ENCODE data around the gene CBL. TPM values are rescaled to one million over a fixed set of nuclear protein-coding genes. Genes with fewer than 3 reads are reported as not detected.

Gene CBL
- total RNA-seq, 4 donors from 2014 or later: 20.2 to 29.2 (median 25.1) TPM

- ATAC-seq: no peak
- Histone ChIP-seq H3K36me3 (peaks cover 0 to 3% of the 10 kb centered on the region in 2 donors), H3K4me3 (peak overlapping the region in 1 of 2 donors; percentile 87), H3K9me3 (no peaks in the 10 kb centered on the region), H3K4me1 (peaks cover 12 to 92% (median 52%) of the 10 kb centered on the region in 3 donors), H3K27me3 (no peaks in the 10 kb centered on the region), H3K27ac (peak overlapping the region; percentile 90 to 99 (median 98))
- WGBS, 2 donors (ENCODE audit: low coverage in 1 of 2): 32 to 34% methylated on average over 11 of the region's 11 CpGs
- TF ChIP-seq POLR2A (IDR thresholded peaks at IDR 0.05): no peak
- TF ChIP-seq POLR2AphosphoS5 (IDR thresholded peaks at IDR 0.05): no peak
- no peak for TF ChIP-seq EP300 (IDR thresholded peaks at IDR 0.05)
- no peak for TF ChIP-seq CTCF (IDR thresholded peaks at IDR 0.05)
Measured at GRCh38 chr11:119319700-119320239, 113.6 kb downstream of the CBL start.

DNA sequence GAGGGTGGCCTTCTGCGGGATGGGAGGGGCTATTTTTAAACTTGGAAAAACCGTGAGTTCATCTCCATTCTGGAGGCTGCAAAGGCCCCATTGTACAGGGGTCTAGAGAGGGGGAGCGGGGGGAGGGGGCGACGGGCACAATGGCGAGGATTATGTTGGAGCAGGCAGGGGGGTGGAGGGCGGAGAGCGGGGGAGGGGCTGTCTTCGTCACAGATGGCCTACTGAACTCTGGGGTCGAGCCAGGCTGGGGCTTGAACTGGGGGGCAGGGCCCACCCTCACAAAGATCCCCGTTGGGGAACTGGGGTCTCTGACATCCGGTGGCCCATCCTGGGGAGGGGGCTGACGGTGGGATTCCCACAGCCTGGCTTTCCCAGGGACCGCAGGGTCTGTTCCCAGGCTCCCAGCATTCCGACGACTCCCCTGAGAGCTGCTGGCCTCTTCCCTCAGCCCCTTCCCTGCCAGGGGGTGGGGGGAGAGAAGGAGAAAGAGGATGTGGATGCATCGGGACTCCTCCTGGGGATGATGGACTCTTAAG, 114.2 kb downstream of the CBL start:
- no peaks in the 10 kb centered on the region for H3K9me3 ChIP-seq
- H3K4me1 ChIP-seq: peaks cover 12 to 86% (median 46%) of the 10 kb centered on the region in 3 donors
- WGBS, 2 donors (ENCODE audit: low coverage in 1 of 2): 0% methylated on average over 2 of the region's 17 CpGs; no CpG with 5 or more reads in 1 of the 2 donors
- no peaks in the 10 kb centered on the region for H3K27me3 ChIP-seq
- no peaks in the 10 kb centered on the region for H3K36me3 ChIP-seq
- H3K27ac ChIP-seq: peak overlapping the region; percentile 90 to 99 (median 98)
- peak overlapping the region; percentile 15 to 59 for H3K4me3 ChIP-seq
- no peak for TF ChIP-seq POLR2A (IDR thresholded peaks at IDR 0.05)
- no peak for TF ChIP-seq EP300 (IDR thresholded peaks at IDR 0.05)
- TF ChIP-seq CTCF (IDR thresholded peaks at IDR 0.05): no peak
- TF ChIP-seq POLR2AphosphoS5 (IDR thresholded peaks at IDR 0.05): no peak
- ATAC-seq: peak; percentile 1

- no peaks in the 10 kb centered on the region for H3K36me3 ChIP-seq
- TF ChIP-seq POLR2A (IDR thresholded peaks at IDR 0.05): peak; percentile 87 to 94
- no peak for TF ChIP-seq EP300 (IDR thresholded peaks at IDR 0.05)
- no peak for TF ChIP-seq CTCF (IDR thresholded peaks at IDR 0.05)
- TF ChIP-seq POLR2AphosphoS5 (IDR thresholded peaks at IDR 0.05): peak; percentile 77
- no peaks in the 10 kb centered on the region for H3K27me3 ChIP-seq
Measured at GRCh38 chr11:119320776-119321524, 114.8 kb downstream of the CBL start.

GRCh38 chr11:119322360-119322739, 116.2 kb downstream of the CBL start:
- Histone ChIP-seq H3K36me3 (no peaks in the 10 kb centered on the region), H3K4me3 (no peak overlapping the region), H3K4me1 (peaks cover 12 to 67% (median 42%) of the 10 kb centered on the region in 3 donors), H3K9me3 (no peaks in the 10 kb centered on the region), H3K27ac (peak overlapping the region; percentile 90 to 99 (median 98)), H3K27me3 (no peaks in the 10 kb centered on the region)
- TF ChIP-seq CTCF (IDR thresholded peaks at IDR 0.05): peak in 2 of 4 experiments; percentile 20 to 39
- TF ChIP-seq POLR2AphosphoS5 (IDR thresholded peaks at IDR 0.05): no peak
- 47 to 56% methylated on average over 5 to 6 of the region's 6 CpGs for WGBS, 2 donors (ENCODE audit: low coverage in 1 of 2)
- no peak for ATAC-seq

More at GRCh38 chr11:119320776-119321524, 114.8 kb downstream of the CBL start:
- peak overlapping the region; percentile 15 to 59 for H3K4me3 ChIP-seq
- ATAC-seq: peak; percentile 66
- peak overlapping the region; percentile 90 to 99 (median 98) for H3K27ac ChIP-seq
- no peaks in the 10 kb centered on the region for H3K9me3 ChIP-seq
- peaks cover 12 to 80% (median 43%) of the 10 kb centered on the region in 3 donors for H3K4me1 ChIP-seq
- 0% methylated on average over 2 of the region's 60 CpGs; no CpG with 5 or more reads in 1 of the 2 donors for WGBS, 2 donors (ENCODE audit: low coverage in 1 of 2)
